SH-SY5Y (cell line): ENCODE measurements around the gene VPS51.

Source experiments
- GATA2 ChIP-seq: IDR thresholded peaks from 2 replicates; pipeline ENCODE4 v1.6.1; 2011; ENCODE audit warnings: mild to moderate bottlenecking, low read depth, low read length
- GATA3 ChIP-seq: IDR thresholded peaks from 2 replicates; pipeline ENCODE4 v1.6.1; 2011; ENCODE audit warnings: low read depth, mild to moderate bottlenecking, low read length, moderate library complexity

DNA sequence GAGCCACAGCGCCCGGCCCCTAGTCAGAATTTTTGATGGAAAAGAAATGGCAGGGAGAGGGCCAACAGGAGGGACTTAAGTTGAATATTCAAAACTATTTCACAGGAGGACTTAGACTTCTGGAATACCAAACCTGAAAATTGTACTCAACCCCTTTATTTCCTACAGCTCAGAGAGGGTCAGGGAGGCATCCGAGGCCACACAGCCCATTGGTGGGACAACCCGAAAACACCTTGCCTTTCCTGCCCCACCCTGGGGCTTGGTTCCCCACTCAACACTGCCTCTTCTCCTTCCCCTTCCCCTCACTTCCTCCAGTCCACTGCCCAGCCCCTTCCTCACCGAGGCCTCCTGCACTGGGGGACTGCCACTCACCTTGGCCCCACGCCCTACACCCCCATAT lies 39.0 kb upstream of the VPS51 start:
- no peak for TF ChIP-seq GATA2
- TF ChIP-seq GATA3, result no peak
